ENCODE measurements around the gene CDK11A. TPM values are rescaled to one million over a fixed set of nuclear protein-coding genes. Genes with fewer than 3 reads are reported as not detected.
A peak's percentile ranks its signal among the peaks of the same experiment; 100 is the strongest.
"Not testable (repeated sequence)": the region's sequence is repeated elsewhere in the genome, so short reads cannot be mapped to it uniquely, and the experiment has no call there.

CDK11A gene
- polyA plus RNA-seq, 1 of the 3 experiments (the other 2 are of a cell fraction), result 24.0 TPM

DNA sequence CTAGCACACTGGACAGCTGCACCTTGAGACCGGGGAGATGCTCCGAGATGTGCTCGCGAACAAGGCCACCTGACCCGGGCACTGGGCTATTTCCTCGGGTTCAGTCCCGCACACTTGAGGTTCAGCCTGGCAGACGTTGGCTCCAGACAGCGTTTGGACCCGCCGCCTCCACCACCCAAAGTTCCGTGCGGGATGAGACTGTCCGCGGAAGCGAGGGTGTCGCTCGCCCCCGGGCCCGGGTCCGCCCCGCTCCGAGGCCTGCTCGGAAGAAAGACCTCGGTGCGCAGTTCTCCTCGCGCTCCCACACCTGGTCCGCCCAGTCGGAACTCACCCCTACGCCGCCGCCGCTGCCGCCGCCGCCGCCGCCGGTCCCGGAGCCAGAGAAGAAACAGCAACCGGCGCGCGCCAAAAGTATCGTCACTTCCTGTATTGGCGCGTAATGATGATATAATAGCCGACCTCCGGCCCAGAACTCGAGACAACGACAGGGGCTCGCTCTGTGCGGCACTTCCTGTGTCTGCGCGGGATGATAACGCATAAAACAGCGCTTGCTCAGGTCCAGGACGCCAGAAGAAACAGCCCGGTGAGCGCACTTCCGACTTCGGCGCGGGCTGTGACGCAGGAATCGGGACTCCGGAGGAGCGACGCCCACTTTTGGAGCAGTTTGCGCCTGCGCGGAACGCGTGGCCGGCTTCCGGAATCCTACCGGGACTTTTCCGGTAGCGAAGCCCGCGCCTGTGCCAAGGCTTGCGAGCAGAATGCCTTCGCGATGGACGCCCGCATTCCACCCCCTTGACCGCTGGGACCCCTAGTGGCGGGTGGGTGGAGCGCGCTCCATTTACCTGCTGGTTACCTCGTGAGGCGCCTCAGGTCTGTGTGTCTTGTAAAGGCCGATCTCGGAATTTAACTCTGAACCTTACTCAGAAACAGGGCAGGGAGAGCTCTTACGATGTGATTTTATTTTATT is 65.3 kb downstream of the CDK11A start, which contains the start of gene CDK11B:
Gene CDK11B (minus strand): TSS at position 422 of the 967 bp plus-strand sequence. CDS start 1,519 bp downstream, outside the sequence.
- H3K4me1 ChIP-seq (ENCODE audit: control insufficient read depth in 1 of 2, insufficient read depth in 2 of 2, low read depth in 1 of 2, low read length in 1 of 2); CTCF ChIA-PET; H3F3A ChIP-seq (replicated peaks; ENCODE audit: insufficient read depth); H3K9me2 ChIP-seq; H3K27me3 ChIP-seq (ENCODE audit: insufficient read depth); H3K9me3 ChIP-seq; H4K20me1 ChIP-seq (ENCODE audit: insufficient read depth); POLR2A ChIA-PET: not testable (repeated sequence)
- H3K27ac ChIP-seq (ENCODE audit: low read depth in 2 of 2, low read length in 1 of 2), result peak within 1 kb of the TSS; percentile 99
- TF ChIP-seq, protein P1, sequence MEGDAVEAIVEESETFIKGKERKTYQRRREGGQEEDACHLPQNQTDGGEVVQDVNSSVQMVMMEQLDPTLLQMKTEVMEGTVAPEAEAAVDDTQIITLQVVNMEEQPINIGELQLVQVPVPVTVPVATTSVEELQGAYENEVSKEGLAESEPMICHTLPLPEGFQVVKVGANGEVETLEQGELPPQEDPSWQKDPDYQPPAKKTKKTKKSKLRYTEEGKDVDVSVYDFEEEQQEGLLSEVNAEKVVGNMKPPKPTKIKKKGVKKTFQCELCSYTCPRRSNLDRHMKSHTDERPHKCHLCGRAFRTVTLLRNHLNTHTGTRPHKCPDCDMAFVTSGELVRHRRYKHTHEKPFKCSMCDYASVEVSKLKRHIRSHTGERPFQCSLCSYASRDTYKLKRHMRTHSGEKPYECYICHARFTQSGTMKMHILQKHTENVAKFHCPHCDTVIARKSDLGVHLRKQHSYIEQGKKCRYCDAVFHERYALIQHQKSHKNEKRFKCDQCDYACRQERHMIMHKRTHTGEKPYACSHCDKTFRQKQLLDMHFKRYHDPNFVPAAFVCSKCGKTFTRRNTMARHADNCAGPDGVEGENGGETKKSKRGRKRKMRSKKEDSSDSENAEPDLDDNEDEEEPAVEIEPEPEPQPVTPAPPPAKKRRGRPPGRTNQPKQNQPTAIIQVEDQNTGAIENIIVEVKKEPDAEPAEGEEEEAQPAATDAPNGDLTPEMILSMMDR (IDR thresholded peaks at IDR 0.05), result peak; percentile 40
- TF ChIP-seq NFIC (IDR thresholded peaks at IDR 0.05; ENCODE audit: borderline replicate concordance) (0 out of 2 replicates have a peak, but pooled peaks have one; percentile 4), ELF1 (IDR thresholded peaks at IDR 0.05) (peak; percentile 90), GABPA (IDR thresholded peaks at IDR 0.05; ENCODE audit: low read depth) (peak; percentile 81), TAF1 (IDR thresholded peaks at IDR 0.05; ENCODE audit: borderline replicate concordance, low read depth, low read length) (0 out of 2 replicates have a peak, but pooled peaks have one; percentile 36), NRF1 (IDR thresholded peaks at IDR 0.05; ENCODE audit: low read depth, low read length) (peak; percentile 32; the same call in 1 of the 2 replicates), MXI1 (IDR thresholded peaks at IDR 0.05; ENCODE audit: low read depth, low read length) (peak; percentile 26; the same call in 1 of the 2 replicates)
- TF ChIP-seq, protein P2, sequence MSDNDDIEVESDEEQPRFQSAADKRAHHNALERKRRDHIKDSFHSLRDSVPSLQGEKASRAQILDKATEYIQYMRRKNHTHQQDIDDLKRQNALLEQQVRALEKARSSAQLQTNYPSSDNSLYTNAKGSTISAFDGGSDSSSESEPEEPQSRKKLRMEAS (IDR thresholded peaks at IDR 0.05; ENCODE audit: low read depth), result 0 out of 2 replicates have a peak, but pooled peaks have one; percentile 13
- TF ChIP-seq, protein P3, sequence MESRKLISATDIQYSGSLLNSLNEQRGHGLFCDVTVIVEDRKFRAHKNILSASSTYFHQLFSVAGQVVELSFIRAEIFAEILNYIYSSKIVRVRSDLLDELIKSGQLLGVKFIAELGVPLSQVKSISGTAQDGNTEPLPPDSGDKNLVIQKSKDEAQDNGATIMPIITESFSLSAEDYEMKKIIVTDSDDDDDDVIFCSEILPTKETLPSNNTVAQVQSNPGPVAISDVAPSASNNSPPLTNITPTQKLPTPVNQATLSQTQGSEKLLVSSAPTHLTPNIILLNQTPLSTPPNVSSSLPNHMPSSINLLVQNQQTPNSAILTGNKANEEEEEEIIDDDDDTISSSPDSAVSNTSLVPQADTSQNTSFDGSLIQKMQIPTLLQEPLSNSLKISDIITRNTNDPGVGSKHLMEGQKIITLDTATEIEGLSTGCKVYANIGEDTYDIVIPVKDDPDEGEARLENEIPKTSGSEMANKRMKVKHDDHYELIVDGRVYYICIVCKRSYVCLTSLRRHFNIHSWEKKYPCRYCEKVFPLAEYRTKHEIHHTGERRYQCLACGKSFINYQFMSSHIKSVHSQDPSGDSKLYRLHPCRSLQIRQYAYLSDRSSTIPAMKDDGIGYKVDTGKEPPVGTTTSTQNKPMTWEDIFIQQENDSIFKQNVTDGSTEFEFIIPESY (IDR thresholded peaks at IDR 0.05; ENCODE audit: borderline replicate concordance, low read depth), result peak; percentile 55; the same call in 1 of the 2 replicates
- peak within 1 kb of the TSS; percentile 85 for H3K9ac ChIP-seq
- peak within 1 kb of the TSS; percentile 47; the same call in 1 of the 2 replicates for H3K4me2 ChIP-seq
- H3K36me3 ChIP-seq (replicated peaks in 1 of 2; ENCODE audit: control insufficient read depth in 1 of 2, insufficient read depth in 2 of 2, low read length in 1 of 2), result peaks cover 18 to 29% of the 10 kb centered on the region in 2 experiments
- peaks cover 34% of the 10 kb centered on the region for H3K79me2 ChIP-seq (ENCODE audit: insufficient read depth)
- 0% methylated on average over 10 of the region's 96 CpGs for WGBS (ENCODE audit: low lambda C conversion rate)
- peak within 1 kb of the TSS; percentile 70 for H2AFZ ChIP-seq (ENCODE audit: low read depth)
- H3K4me3 ChIP-seq (ENCODE audit: low read depth in 2 of 2, low read length in 1 of 2), result peak within 1 kb of the TSS; percentile 64 to 73
- DNase-seq, result peak; percentile 91

Other genes with a start within 250 kb of the CDK11A start
- gene ATAD3A, start 212.2 kb downstream of the CDK11A start, polyA plus RNA-seq (2012; rRNA removed), result 34.1 and 40.2 TPM in 2 replicates
- gene TMEM240, start 183.7 kb downstream of the CDK11A start, polyA plus RNA-seq (2012; rRNA removed), result 6.5 and 8.1 TPM in 2 replicates
- gene SSU72, start 149.5 kb downstream of the CDK11A start, polyA plus RNA-seq (2012; rRNA removed), result 73.6 and 104 TPM in 2 replicates
- 4.8 and 6.7 TPM in 2 replicates for gene FNDC10, start 124.2 kb downstream of the CDK11A start, polyA plus RNA-seq (2012; rRNA removed)
- gene MIB2, start 108.9 kb downstream of the CDK11A start, polyA plus RNA-seq (2012; rRNA removed), result 40.4 and 45.4 TPM in 2 replicates
- 0.96 and 1.2 TPM in 2 replicates for gene MMP23B, start 92.2 kb downstream of the CDK11A start, polyA plus RNA-seq (2012; rRNA removed)
- 11.3 and 15.0 TPM in 2 replicates for gene CDK11B, start 65.4 kb downstream of the CDK11A start, polyA plus RNA-seq (2012; rRNA removed)
- gene SLC35E2B, start 31.6 kb downstream of the CDK11A start, polyA plus RNA-seq (2012; rRNA removed), result 20.5 and 20.6 TPM in 2 replicates
- gene NADK, start 54.1 kb upstream of the CDK11A start, polyA plus RNA-seq (2012; rRNA removed), result 66.2 and 70.4 TPM in 2 replicates
- gene GNB1, start 166.7 kb upstream of the CDK11A start, polyA plus RNA-seq (2012; rRNA removed), result 355 and 364 TPM in 2 replicates
- 0.87 and 1.3 TPM in 2 replicates for gene CALML6, start 190.9 kb upstream of the CDK11A start, polyA plus RNA-seq (2012; rRNA removed)
- 3.8 and 4.8 TPM in 2 replicates for gene TMEM52, start 194.9 kb upstream of the CDK11A start, polyA plus RNA-seq (2012; rRNA removed)

All from SK-N-SH (cell line).